Common myeloid progenitor, CD34-positive (primary cell): ENCODE data around the gene LRRC1.

Source experiments
- CTCF ChIA-PET: fragments of 350-600 bp; sonication (Branson Sonifier 250); formaldehyde crosslinking; loops from one replicate; lab custom pipeline; 2021; ENCODE audit warnings: antibody characterized with exemption; lab: Charles Lee
- POLR2A ChIA-PET: fragments of 350-600 bp; sonication (Branson Sonifier 250); formaldehyde crosslinking; loops from one replicate; lab custom pipeline; 2021; ENCODE audit warnings: antibody characterized with exemption; lab: Charles Lee
- DNase-seq, 3 donors: peaks; one replicate each; pipeline versions ENCODE4 v3.0.0 to v3.0.0-alpha.2; 2013
- H3K27ac ChIP-seq, 2 experiments: 1 replicate in 1 of 2; 2 replicates in 1 of 2; pipeline ENCODE4 v1.7.0; 2013; ENCODE audit warnings: inconsistent platforms in 2 of 2, low read length in 2 of 2, mild to moderate bottlenecking in 2 of 2, low read depth in 1 of 2, moderate library complexity in 1 of 2; ENCODE audit not compliant: severe bottlenecking in 2 of 2, insufficient read depth in 1 of 2, poor library complexity in 1 of 2
- H3K27me3 ChIP-seq, 5 experiments: replicated peaks in 2 of 5; 1 replicate in 3 of 5; 2 replicates in 2 of 5; pipeline versions ENCODE4 v1.6.1 to v1.7.0; 2013; ENCODE audit warnings: low read length in 4 of 5, mild to moderate bottlenecking in 2 of 5, moderate library complexity in 2 of 5, inconsistent platforms in 1 of 5; ENCODE audit not compliant: insufficient read depth in 5 of 5, control insufficient read depth in 4 of 5
- H3K36me3 ChIP-seq, 4 experiments: 1 replicate in 2 of 4; 2 replicates in 2 of 4; pipeline versions ENCODE4 v1.6.1 to v1.7.0; 2013; ENCODE audit warnings: low read length in 3 of 4, control low read depth in 1 of 4, mild to moderate bottlenecking in 1 of 4; ENCODE audit not compliant: control insufficient read depth in 4 of 4, insufficient read depth in 4 of 4
- H3K4me1 ChIP-seq, 4 experiments: 1 replicate in 3 of 4; 2 replicates in 1 of 4; pipeline versions ENCODE4 v1.6.1 to v1.7.1; 2013; ENCODE audit warnings: low read length in 3 of 4, mild to moderate bottlenecking in 3 of 4, control low read depth in 1 of 4, inconsistent platforms in 1 of 4, moderate library complexity in 1 of 4; ENCODE audit not compliant: control insufficient read depth in 4 of 4, insufficient read depth in 4 of 4; ENCODE audit errors: control extremely low read depth in 1 of 4
- H3K4me3 ChIP-seq, 7 experiments: 1 replicate in 4 of 7; 2 replicates in 3 of 7; pipeline versions ENCODE4 v1.5.1 to v1.7.0; 2013; ENCODE audit warnings: mild to moderate bottlenecking in 7 of 7, low read length in 6 of 7, moderate library complexity in 6 of 7, inconsistent platforms in 2 of 7, low read depth in 2 of 7, control low read depth in 1 of 7; ENCODE audit not compliant: insufficient read depth in 4 of 7, control insufficient read depth in 1 of 7; ENCODE audit errors: extremely low read depth in 1 of 7
- H3K9me3 ChIP-seq, 5 experiments: 1 replicate in 4 of 5; 2 replicates in 1 of 5; pipeline versions ENCODE4 v1.6.1 to v1.7.1; 2013; ENCODE audit warnings: low read length in 4 of 5, mild to moderate bottlenecking in 2 of 5, inconsistent platforms in 1 of 5, low read depth in 1 of 5, moderate library complexity in 1 of 5; ENCODE audit not compliant: control insufficient read depth in 4 of 5, insufficient read depth in 2 of 5; ENCODE audit errors: control extremely low read depth in 1 of 5
- WGBS: methylation state at CpG from one replicate; pipeline ENCODE4 v1.1.5; 2013; ENCODE audit not compliant: insufficient coverage; 5-methylcytosine and 5-hydroxymethylcytosine counted together

Gene LRRC1

DNA sequence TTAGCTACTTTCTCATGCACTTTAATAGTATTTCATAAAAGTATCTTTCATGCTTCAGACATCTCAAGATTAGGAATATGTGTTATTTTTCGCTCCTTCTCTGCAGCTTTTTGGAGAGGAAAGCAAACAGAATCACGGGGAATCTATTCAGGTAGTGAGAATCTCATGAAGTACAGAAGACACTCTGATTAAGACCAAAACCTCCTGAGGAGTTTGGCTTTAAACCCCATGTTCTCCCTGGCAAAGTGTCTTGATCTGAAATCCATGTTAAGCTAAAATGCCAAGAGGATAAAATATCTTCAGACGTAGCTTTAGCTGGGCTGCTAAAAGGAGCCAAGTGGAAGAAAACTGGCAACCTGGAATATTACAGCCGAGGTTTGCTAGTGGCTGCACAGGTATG lies 149.3 kb downstream of the LRRC1 start:
- Histone ChIP-seq H3K27ac (no peak overlapping the region), H3K4me1 (no peaks in the 10 kb centered on the region), H3K36me3 (no peaks in the 10 kb centered on the region), H3K27me3 (peaks cover 0 to 3% (median 0%) of the 10 kb centered on the region in 5 experiments), H3K9me3 (peaks cover 0 to 6% (median 2%) of the 10 kb centered on the region in 5 experiments), H3K4me3 (no peak overlapping the region)
- ChIA-PET POLR2A (no interaction called here), CTCF (interaction anchor here (1.2 to 1.7 kb wide), 2 partner anchors 11 to 13 kb away, joined by 3 to 6 read pairs; no protein-coding TSS in a partner anchor)
- DNase-seq = no peak
- WGBS = 100% methylated on average over 1 of the region's 4 CpGs

- no peak for DNase-seq
- Histone ChIP-seq H3K9me3 (peaks cover 0 to 6% (median 2%) of the 10 kb centered on the region in 5 experiments), H3K4me3 (no peak overlapping the region), H3K36me3 (no peaks in the 10 kb centered on the region), H3K4me1 (no peaks in the 10 kb centered on the region), H3K27ac (no peak overlapping the region), H3K27me3 (peaks cover 0 to 3% (median 0%) of the 10 kb centered on the region in 5 experiments)
- WGBS = 100% methylated on average over 1 of the region's 5 CpGs
- POLR2A ChIA-PET = no interaction called here
- CTCF ChIA-PET = interaction anchor here (1.2 kb wide), 1 partner anchor 14 kb away, joined by 3 read pairs; no protein-coding TSS in a partner anchor
Observed at GRCh38 chr6:53944543-53944942, 149.7 kb downstream of the LRRC1 start.

- DNase-seq = no peak
- POLR2A ChIA-PET = no interaction called here
- H3K4me3 ChIP-seq = no peak overlapping the region
Observed at GRCh38 chr6:53945765-53946407, 151.1 kb downstream of the LRRC1 start.

DNA sequence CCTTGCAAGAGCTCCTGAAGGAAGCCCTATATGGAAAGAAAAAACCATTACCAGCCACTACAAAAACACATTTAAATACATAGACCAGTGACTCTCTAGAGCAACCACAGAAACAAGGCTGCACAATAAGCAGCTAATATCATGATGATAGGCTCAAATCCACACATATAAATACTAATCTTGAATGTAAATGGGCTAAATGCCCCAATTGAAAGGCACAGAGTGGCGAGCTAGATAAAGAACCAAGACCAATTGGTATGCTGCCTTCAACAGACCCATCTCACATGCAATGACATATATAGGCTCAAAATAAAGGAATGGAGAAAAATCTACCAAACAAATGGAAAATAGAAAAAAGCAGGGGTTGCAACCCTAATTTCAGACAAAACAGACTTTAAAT lies 153.0 kb downstream of the LRRC1 start:
- H3K36me3 ChIP-seq = no peaks in the 10 kb centered on the region
- POLR2A ChIA-PET = no interaction called here
- no peak for DNase-seq
- WGBS = no CpG with 5 or more reads among the region's 1 CpG
- H3K4me1 ChIP-seq = no peaks in the 10 kb centered on the region
- no peak overlapping the region for H3K27ac ChIP-seq
- no peak overlapping the region for H3K4me3 ChIP-seq
- peaks cover 0 to under 1% (median 0%) of the 10 kb centered on the region in 5 experiments for H3K27me3 ChIP-seq
- CTCF ChIA-PET = interaction anchor here (1.3 kb wide), 1 partner anchor 8 kb away, joined by 4 read pairs; no protein-coding TSS in a partner anchor
- H3K9me3 ChIP-seq = peaks cover 0 to 8% (median 0%) of the 10 kb centered on the region in 5 experiments

More at GRCh38 chr6:53945765-53946407, 151.1 kb downstream of the LRRC1 start:
- Histone ChIP-seq H3K4me1 (no peaks in the 10 kb centered on the region), H3K27me3 (peaks cover 0 to 3% (median 0%) of the 10 kb centered on the region in 5 experiments), H3K36me3 (no peaks in the 10 kb centered on the region), H3K9me3 (peaks cover 0 to 6% (median 0%) of the 10 kb centered on the region in 5 experiments), H3K27ac (no peak overlapping the region)
- CTCF ChIA-PET = no interaction called here
- 94% methylated on average over 2 of the region's 4 CpGs for WGBS

- POLR2A ChIA-PET = no interaction called here
- no CpG with 5 or more reads among the region's 3 CpGs for WGBS
Observed at GRCh38 chr6:53951383-53951782, 156.6 kb downstream of the LRRC1 start.

GRCh38 chr6:53956068-53956711 lies 161.4 kb downstream of the LRRC1 start:
- WGBS = 38% methylated on average over 6 of the region's 6 CpGs
- H3K9me3 ChIP-seq = peaks cover 0 to 3% (median 0%) of the 10 kb centered on the region in 5 experiments
- no peak overlapping the region for H3K4me3 ChIP-seq
- ChIA-PET POLR2A (no interaction called here), CTCF (interaction anchor here (0.6 to 2.4 kb wide), 12 partner anchors 9 to 763 kb away, joined by 3 to 8 read pairs (median 4); partner anchors contain the start of gene LRRC1)
- no peak overlapping the region for H3K27ac ChIP-seq
- no peaks in the 10 kb centered on the region for H3K27me3 ChIP-seq
- H3K4me1 ChIP-seq = peaks cover 0 to 7% (median 0%) of the 10 kb centered on the region in 4 experiments
- DNase-seq = peak; percentile 16 to 52 (median 50)
- no peaks in the 10 kb centered on the region for H3K36me3 ChIP-seq

More at GRCh38 chr6:53951383-53951782, 156.6 kb downstream of the LRRC1 start:
- peaks cover 0 to 8% (median 0%) of the 10 kb centered on the region in 5 experiments for H3K9me3 ChIP-seq
- H3K36me3 ChIP-seq = no peaks in the 10 kb centered on the region
- peaks cover 0 to 5% (median 0%) of the 10 kb centered on the region in 4 experiments for H3K4me1 ChIP-seq
- no peak overlapping the region for H3K27ac ChIP-seq
- no peak overlapping the region for H3K4me3 ChIP-seq
- H3K27me3 ChIP-seq = no peaks in the 10 kb centered on the region
- DNase-seq = no peak
- CTCF ChIA-PET = no interaction called here

GRCh38 chr6:53956804-53957203 lies 162.0 kb downstream of the LRRC1 start:
- H3K27ac ChIP-seq = no peak overlapping the region
- H3K9me3 ChIP-seq = no peaks in the 10 kb centered on the region
- ChIA-PET CTCF (interaction anchor here (1.3 to 2.4 kb wide), 5 partner anchors 9 to 237 kb away, joined by 3 to 8 read pairs (median 4); partner anchors contain the start of gene LRRC1), POLR2A (no interaction called here)
- no peaks in the 10 kb centered on the region for H3K36me3 ChIP-seq
- H3K27me3 ChIP-seq = no peaks in the 10 kb centered on the region
- H3K4me1 ChIP-seq = peaks cover 0 to 7% (median 0%) of the 10 kb centered on the region in 4 experiments
- no peak overlapping the region for H3K4me3 ChIP-seq
- DNase-seq = no peak
